Hepatocyte (in vitro differentiated cells): ENCODE data around the gene MYZAP.

Experiments
- EZH2 ChIP-seq: fragments of 200-600 bp; sonication (generic); IDR thresholded peaks from 2 replicates; pipeline ENCODE4 v1.6.1; 2016; ENCODE audit warnings: antibody characterized with exemption, mild to moderate bottlenecking, borderline replicate concordance
- EZH2phosphoT487 ChIP-seq: fragments of 200-600 bp; sonication (generic); IDR thresholded peaks from one replicate; pipeline ENCODE4 v1.6.1; 2018; ENCODE audit warnings: antibody characterized with exemption, mild to moderate bottlenecking, low read depth, moderate library complexity; ENCODE audit not compliant: unreplicated experiment, severe bottlenecking
- TF ChIP-seq, protein P1 (sequence below): fragments of 200-600 bp; sonication (generic); IDR thresholded peaks from 2 replicates; pipeline ENCODE4 v1.5.1; 2016; ENCODE audit warnings: antibody characterized with exemption, mild to moderate bottlenecking; ENCODE audit not compliant: poor library complexity

GRCh38 chr15:57562196-57562769 is 29.4 kb upstream of the MYZAP start:
- TF ChIP-seq, protein P1, sequence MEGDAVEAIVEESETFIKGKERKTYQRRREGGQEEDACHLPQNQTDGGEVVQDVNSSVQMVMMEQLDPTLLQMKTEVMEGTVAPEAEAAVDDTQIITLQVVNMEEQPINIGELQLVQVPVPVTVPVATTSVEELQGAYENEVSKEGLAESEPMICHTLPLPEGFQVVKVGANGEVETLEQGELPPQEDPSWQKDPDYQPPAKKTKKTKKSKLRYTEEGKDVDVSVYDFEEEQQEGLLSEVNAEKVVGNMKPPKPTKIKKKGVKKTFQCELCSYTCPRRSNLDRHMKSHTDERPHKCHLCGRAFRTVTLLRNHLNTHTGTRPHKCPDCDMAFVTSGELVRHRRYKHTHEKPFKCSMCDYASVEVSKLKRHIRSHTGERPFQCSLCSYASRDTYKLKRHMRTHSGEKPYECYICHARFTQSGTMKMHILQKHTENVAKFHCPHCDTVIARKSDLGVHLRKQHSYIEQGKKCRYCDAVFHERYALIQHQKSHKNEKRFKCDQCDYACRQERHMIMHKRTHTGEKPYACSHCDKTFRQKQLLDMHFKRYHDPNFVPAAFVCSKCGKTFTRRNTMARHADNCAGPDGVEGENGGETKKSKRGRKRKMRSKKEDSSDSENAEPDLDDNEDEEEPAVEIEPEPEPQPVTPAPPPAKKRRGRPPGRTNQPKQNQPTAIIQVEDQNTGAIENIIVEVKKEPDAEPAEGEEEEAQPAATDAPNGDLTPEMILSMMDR, result no peak
- TF ChIP-seq EZH2 (no peak), EZH2phosphoT487 (no peak)
